Liver (tissue), 9 donors: ENCODE measurements around the gene ZNF552. TPM values are rescaled to one million over a fixed set of nuclear protein-coding genes. Genes with fewer than 3 reads are reported as not detected.
A peak's percentile ranks its signal among the peaks of the same experiment; 100 is the strongest.
"Not testable (repeated sequence)": the region's sequence is repeated elsewhere in the genome, so short reads cannot be mapped to it uniquely, and the experiment has no call there.

Experiments
- DNase-seq: peaks from one replicate; pipeline ENCODE4 v3.0.0-alpha.2; 2017; ENCODE audit warnings: low spot score
- H3K27ac ChIP-seq, 2 donors: one replicate each; pipeline ENCODE4 v1.7.0; 2013; ENCODE audit warnings: inconsistent platforms in 2 of 2, low read length in 2 of 2, control low read depth in 1 of 2, low read depth in 1 of 2, mild to moderate bottlenecking in 1 of 2
- H3K27me3 ChIP-seq, 4 donors: one replicate each; pipeline versions ENCODE4 v1.6.1 to v1.7.0; 2013; ENCODE audit warnings: low read length in 3 of 4, inconsistent platforms in 1 of 4, mild to moderate bottlenecking in 1 of 4, moderate library complexity in 1 of 4; ENCODE audit not compliant: control insufficient read depth in 4 of 4, insufficient read depth in 4 of 4
- H3K36me3 ChIP-seq, 4 donors: one replicate each; pipeline versions ENCODE4 v1.6.1 to v1.7.0; 2013; ENCODE audit warnings: low read length in 3 of 4, mild to moderate bottlenecking in 3 of 4, low read depth in 1 of 4, moderate library complexity in 1 of 4; ENCODE audit not compliant: control insufficient read depth in 4 of 4, insufficient read depth in 3 of 4
- H3K4me1 ChIP-seq, 4 donors: one replicate each; pipeline versions ENCODE4 v1.6.1 to v1.7.0; 2013; ENCODE audit warnings: low read length in 3 of 4, mild to moderate bottlenecking in 3 of 4, moderate library complexity in 1 of 4; ENCODE audit not compliant: control insufficient read depth in 4 of 4, insufficient read depth in 4 of 4
- H3K4me3 ChIP-seq, 3 donors: one replicate each; pipeline versions ENCODE4 v1.6.1 to v1.7.0; 2013; ENCODE audit warnings: low read length in 3 of 3, control low read depth in 1 of 3, low read depth in 1 of 3, mild to moderate bottlenecking in 1 of 3
- H3K9ac ChIP-seq, 2 donors: one replicate each; pipeline ENCODE4 v1.7.0; 2013; ENCODE audit warnings: low read length in 2 of 2, mild to moderate bottlenecking in 2 of 2, moderate library complexity in 2 of 2, control low read depth in 1 of 2, low read depth in 1 of 2
- H3K9me3 ChIP-seq, 4 donors: one replicate each; pipeline versions ENCODE4 v1.6.1 to v1.7.0; 2013; ENCODE audit warnings: low read length in 3 of 4; ENCODE audit not compliant: control insufficient read depth in 4 of 4
- ATF3 ChIP-seq: IDR thresholded peaks from 2 replicates; pipeline ENCODE4 v1.6.1; 2016; ENCODE audit warnings: antibody characterized with exemption
- EGR1 ChIP-seq, 2 donors: IDR thresholded peaks; 2 replicates each; pipeline ENCODE4 v1.6.1; 2016 to 2018; ENCODE audit warnings: antibody characterized with exemption in 2 of 2, low read depth in 2 of 2
- FOXA1 ChIP-seq: IDR thresholded peaks from 2 replicates; pipeline ENCODE4 v1.6.1; 2016; ENCODE audit warnings: antibody characterized with exemption
- FOXA2 ChIP-seq: IDR thresholded peaks from 2 replicates; pipeline ENCODE4 v1.6.1; 2016; ENCODE audit warnings: antibody characterized with exemption
- GABPA ChIP-seq, 2 donors: IDR thresholded peaks in 1 of 2; conservative IDR thresholded peaks in 1 of 2; 2 replicates each; pipeline ENCODE4 v1.6.1; 2016; ENCODE audit warnings: antibody characterized with exemption in 2 of 2, mild to moderate bottlenecking in 1 of 2, moderate library complexity in 1 of 2
- HNF4A ChIP-seq, 2 donors: conservative IDR thresholded peaks; 2 replicates each; pipeline ENCODE4 v1.6.1; 2016; ENCODE audit warnings: antibody characterized with exemption in 2 of 2, mild to moderate bottlenecking in 2 of 2
- JUND ChIP-seq, 2 donors: IDR thresholded peaks; 2 replicates each; pipeline ENCODE4 v1.6.1; 2016; ENCODE audit warnings: antibody characterized with exemption in 2 of 2
- MAX ChIP-seq: IDR thresholded peaks from 2 replicates; pipeline ENCODE4 v1.6.1; 2016; ENCODE audit warnings: antibody characterized with exemption
- NR2F2 ChIP-seq: IDR thresholded peaks from 2 replicates; pipeline ENCODE4 v1.6.1; 2016; ENCODE audit warnings: antibody characterized with exemption
- RAD21 ChIP-seq, 2 donors: IDR thresholded peaks; 2 replicates each; pipeline ENCODE4 v1.6.1; 2016; ENCODE audit warnings: antibody characterized with exemption in 2 of 2, mild to moderate bottlenecking in 2 of 2
- RXRA ChIP-seq, 2 donors: IDR thresholded peaks; 2 replicates each; pipeline ENCODE4 v1.6.1; 2017 to 2018; ENCODE audit warnings: antibody characterized with exemption in 2 of 2, mild to moderate bottlenecking in 1 of 2
- SP1 ChIP-seq: IDR thresholded peaks from 2 replicates; pipeline ENCODE4 v1.6.1; 2018; ENCODE audit warnings: antibody characterized with exemption, mild to moderate bottlenecking
- TAF1 ChIP-seq: conservative IDR thresholded peaks from 2 replicates; pipeline ENCODE4 v1.6.1; 2016; ENCODE audit warnings: antibody characterized with exemption, mild to moderate bottlenecking
- YY1 ChIP-seq: IDR thresholded peaks from 2 replicates; pipeline ENCODE4 v1.6.1; 2016; ENCODE audit warnings: antibody characterized with exemption, mild to moderate bottlenecking
- WGBS: extraction: QIAGEN DNeasy Blood & Tissue Kit; methylation state at CpG from one replicate; pipeline ENCODE4 v1.1.7; 2013; 5-methylcytosine and 5-hydroxymethylcytosine counted together
- polyA plus RNA-seq, 2 donors: library from polyadenylated mRNA; stranded (reverse) in 1 of 2; unstranded in 1 of 2; fragments of 200-250 nt in 1 of 2; fragments of >200 nt in 1 of 2; fragmentation: Nextera tagmentation in 1 of 2; extraction: Ambion mirVana in 1 of 2; gene quantifications; one replicate each; pipeline versions ENCODE4 v1.2.1 to v1.2.3, GENCODE V29; 2013 to 2015
- total RNA-seq, 2 donors: library from RNA; depleted of rRNA; stranded (reverse); fragments of >200 nt; gene quantifications; one replicate each; pipeline ENCODE4 v1.2.3, GENCODE V29; 2014
- TF ChIP-seq, protein P1 (sequence below): IDR thresholded peaks from 2 replicates; pipeline ENCODE4 v1.6.1; 2016; ENCODE audit warnings: antibody characterized with exemption
- TF ChIP-seq, protein P2 (sequence below): fragments of 150-350 bp; IDR thresholded peaks from 2 replicates; pipeline ENCODE4 v1.5.1; 2017; ENCODE audit warnings: improper control_type of control experiment, low read depth, low read length; ENCODE audit not compliant: missing input control
- donor health status: healthy.
- donor health status: healthy.
- donor health status: healthy.
- donor health status: healthy.
- donor health status: healthy.

Gene ZNF552
- total and polyA plus RNA-seq, 4 donors = 3.1 to 16.1 (median 5.4) TPM

DNA sequence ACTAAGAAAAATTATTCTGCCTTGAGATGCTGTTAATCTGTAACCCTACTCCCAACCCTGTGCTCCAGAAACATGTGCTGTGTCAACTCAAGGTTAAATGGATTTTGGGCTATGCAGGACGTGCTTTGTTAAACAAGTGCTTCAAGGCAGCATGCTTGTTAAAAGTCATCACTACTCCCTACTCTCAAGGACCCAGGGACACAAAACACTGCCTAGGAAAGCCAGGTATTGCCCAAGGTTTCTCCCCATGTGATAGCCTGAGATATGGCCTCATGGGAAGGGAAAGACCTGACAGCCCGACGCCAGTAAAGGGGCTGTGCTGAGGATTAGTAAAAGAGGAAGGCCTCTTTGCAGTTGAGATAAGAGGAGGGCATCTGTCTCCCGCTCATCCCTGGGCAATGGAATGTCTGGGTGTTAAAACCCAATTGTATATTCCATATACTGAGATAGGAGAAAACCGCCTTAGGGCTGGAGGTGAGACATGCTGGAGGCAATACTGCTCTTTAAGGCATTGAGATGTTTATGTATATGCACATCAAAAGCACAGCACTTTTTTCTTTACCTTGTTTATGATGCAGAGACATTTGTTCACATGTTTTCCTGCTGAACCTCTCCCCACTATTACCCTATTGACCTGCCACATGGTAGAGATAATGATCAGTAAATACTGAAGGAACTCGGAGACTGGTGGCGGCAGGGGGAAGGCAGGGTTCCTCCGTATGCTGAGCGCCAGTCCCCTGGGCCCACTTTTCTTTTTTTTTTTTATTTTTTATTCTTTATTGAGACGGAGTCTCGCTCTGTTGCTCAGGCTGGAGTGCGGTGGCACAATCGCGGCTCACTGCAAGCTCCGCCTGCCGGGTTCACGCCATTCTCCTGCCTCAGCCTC lies 4.1 kb downstream of the ZNF552 start:
- H3K4me3 ChIP-seq = not testable (repeated sequence)

DNA sequence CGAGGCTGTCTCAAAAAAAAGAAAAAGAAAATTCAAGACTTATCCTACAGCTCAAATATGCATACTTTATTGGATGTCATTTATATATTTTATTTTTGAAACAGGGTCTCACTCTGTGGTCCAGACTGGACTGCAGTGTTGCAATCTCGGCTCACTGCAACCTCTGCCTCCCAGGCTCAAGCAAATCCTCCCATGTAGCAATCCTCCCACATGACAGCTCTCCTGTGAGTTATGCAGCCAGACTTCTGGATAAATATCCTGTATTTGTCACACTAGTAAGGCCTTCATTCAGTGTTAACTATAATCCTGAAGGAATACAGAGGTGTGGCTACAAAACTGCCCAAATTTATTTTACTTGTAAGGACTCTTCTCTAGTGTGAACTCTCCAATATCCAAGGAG lies 7.2 kb downstream of the ZNF552 start:
- H3K4me1 ChIP-seq = peaks cover 9 to 23% (median 13%) of the 10 kb centered on the region in 4 donors
- no peak overlapping the region for H3K4me3 ChIP-seq
- no peak overlapping the region for H3K27ac ChIP-seq

More for the DNA sequence above, 4.1 kb downstream of the ZNF552 start:
- TF ChIP-seq YY1 (peak; percentile 37), HNF4A (conservative IDR thresholded peaks at IDR 0.05) (peak; percentile 39 to 58), GABPA (IDR thresholded peaks at IDR 0.05 in 1 of 2, conservative IDR thresholded peaks at IDR 0.05 in 1 of 2) (peak in 1 of 2 donors; percentile 13), FOXA2 (peak; percentile 65), MAX (peak; percentile 25), FOXA1 (peak; percentile 71), RXRA (IDR thresholded peaks at IDR 0.05) (peak in 1 of 2 donors; percentile 39)
- DNase-seq, H3K9ac ChIP-seq, H3K9me3 ChIP-seq, H3K27me3 ChIP-seq: not testable (repeated sequence)
- Histone ChIP-seq H3K27ac (peak overlapping the region in 1 of 2 donors; percentile 9), H3K4me1 (peaks cover 2 to 29% (median 8%) of the 10 kb centered on the region in 4 donors), H3K36me3 (peaks cover 0 to 24% (median 17%) of the 10 kb centered on the region in 4 donors)
- WGBS = 54% methylated on average over 17 of the region's 17 CpGs

DNA sequence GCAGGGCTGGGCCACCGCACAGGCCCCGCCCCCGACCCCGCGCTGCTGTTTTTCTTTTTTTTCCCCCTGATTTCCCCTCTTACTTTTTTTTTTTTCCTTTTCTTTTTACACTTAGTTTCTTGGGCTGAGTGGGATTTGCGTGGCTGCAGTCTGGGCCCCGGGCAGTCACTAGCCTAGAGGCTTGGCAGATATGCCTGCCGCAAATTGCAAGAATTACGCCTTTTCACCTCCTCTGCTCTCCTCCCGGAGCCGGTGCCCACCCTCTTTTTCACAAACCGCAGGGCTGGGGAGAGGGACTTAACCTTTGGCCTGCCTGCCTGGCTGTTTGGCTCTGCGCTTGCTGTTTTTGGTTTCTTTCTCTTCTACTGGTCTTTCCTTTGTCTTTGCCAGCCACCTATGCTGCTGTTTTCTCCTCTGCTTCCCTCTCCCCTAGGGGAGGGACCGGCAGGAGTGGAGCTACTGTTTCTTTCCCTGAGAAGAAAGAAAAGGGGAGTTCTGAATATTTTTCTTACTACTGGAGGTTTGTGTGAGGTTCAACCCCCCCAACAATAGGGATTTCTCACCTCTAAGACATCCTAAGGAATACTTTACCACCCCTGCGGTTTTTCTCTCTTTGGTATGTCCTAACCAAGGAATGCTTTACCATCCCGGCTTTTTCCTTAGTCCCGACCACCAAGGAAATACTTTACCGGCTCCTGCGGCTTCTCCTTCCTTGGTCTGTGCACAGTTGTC lies 11.0 kb downstream of the ZNF552 start:
- TF ChIP-seq FOXA2 (no peak), ATF3 (no peak), HNF4A (conservative IDR thresholded peaks at IDR 0.05) (peak in 1 of 2 donors; percentile 20), YY1 (no peak), SP1 (no peak), JUND (IDR thresholded peaks at IDR 0.05) (no peak), TAF1 (no peak), FOXA1 (no peak), EGR1 (IDR thresholded peaks at IDR 0.05; ENCODE audit: low read depth in 2 of 2) (no peak), RAD21 (IDR thresholded peaks at IDR 0.05) (no peak), NR2F2 (no peak), RXRA (IDR thresholded peaks at IDR 0.05) (peak; percentile 13 to 38)
- TF ChIP-seq, protein P1, sequence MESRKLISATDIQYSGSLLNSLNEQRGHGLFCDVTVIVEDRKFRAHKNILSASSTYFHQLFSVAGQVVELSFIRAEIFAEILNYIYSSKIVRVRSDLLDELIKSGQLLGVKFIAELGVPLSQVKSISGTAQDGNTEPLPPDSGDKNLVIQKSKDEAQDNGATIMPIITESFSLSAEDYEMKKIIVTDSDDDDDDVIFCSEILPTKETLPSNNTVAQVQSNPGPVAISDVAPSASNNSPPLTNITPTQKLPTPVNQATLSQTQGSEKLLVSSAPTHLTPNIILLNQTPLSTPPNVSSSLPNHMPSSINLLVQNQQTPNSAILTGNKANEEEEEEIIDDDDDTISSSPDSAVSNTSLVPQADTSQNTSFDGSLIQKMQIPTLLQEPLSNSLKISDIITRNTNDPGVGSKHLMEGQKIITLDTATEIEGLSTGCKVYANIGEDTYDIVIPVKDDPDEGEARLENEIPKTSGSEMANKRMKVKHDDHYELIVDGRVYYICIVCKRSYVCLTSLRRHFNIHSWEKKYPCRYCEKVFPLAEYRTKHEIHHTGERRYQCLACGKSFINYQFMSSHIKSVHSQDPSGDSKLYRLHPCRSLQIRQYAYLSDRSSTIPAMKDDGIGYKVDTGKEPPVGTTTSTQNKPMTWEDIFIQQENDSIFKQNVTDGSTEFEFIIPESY = no peak
- TF ChIP-seq, protein P2, sequence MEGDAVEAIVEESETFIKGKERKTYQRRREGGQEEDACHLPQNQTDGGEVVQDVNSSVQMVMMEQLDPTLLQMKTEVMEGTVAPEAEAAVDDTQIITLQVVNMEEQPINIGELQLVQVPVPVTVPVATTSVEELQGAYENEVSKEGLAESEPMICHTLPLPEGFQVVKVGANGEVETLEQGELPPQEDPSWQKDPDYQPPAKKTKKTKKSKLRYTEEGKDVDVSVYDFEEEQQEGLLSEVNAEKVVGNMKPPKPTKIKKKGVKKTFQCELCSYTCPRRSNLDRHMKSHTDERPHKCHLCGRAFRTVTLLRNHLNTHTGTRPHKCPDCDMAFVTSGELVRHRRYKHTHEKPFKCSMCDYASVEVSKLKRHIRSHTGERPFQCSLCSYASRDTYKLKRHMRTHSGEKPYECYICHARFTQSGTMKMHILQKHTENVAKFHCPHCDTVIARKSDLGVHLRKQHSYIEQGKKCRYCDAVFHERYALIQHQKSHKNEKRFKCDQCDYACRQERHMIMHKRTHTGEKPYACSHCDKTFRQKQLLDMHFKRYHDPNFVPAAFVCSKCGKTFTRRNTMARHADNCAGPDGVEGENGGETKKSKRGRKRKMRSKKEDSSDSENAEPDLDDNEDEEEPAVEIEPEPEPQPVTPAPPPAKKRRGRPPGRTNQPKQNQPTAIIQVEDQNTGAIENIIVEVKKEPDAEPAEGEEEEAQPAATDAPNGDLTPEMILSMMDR = no peak
- peak overlapping the region; percentile 56 to 72 (median 60) for H3K4me3 ChIP-seq
- peak overlapping the region; percentile 58 to 70 for H3K27ac ChIP-seq
- peak; percentile 57 for DNase-seq
- H3K4me1 ChIP-seq = peaks cover 7 to 17% (median 11%) of the 10 kb centered on the region in 4 donors
- H3K27me3 ChIP-seq = no peaks in the 10 kb centered on the region
- H3K36me3 ChIP-seq = peaks cover 0 to 17% (median 11%) of the 10 kb centered on the region in 4 donors
- peak overlapping the region; percentile 20 to 54 for H3K9ac ChIP-seq
- WGBS = 9% methylated on average over 19 of the region's 19 CpGs
- H3K9me3 ChIP-seq = no peaks in the 10 kb centered on the region

More for the DNA sequence above, 7.2 kb downstream of the ZNF552 start:
- Histone ChIP-seq H3K36me3 (peaks cover 0 to 24% (median 17%) of the 10 kb centered on the region in 4 donors), H3K9me3 (no peaks in the 10 kb centered on the region), H3K27me3 (no peaks in the 10 kb centered on the region), H3K9ac (no peak overlapping the region)
- DNase-seq = no peak
- TF ChIP-seq HNF4A (conservative IDR thresholded peaks at IDR 0.05) (peak in 1 of 2 donors; percentile 36), JUND (IDR thresholded peaks at IDR 0.05) (no peak), FOXA2 (no peak)
- 77% methylated on average over 2 of the region's 2 CpGs for WGBS
